ENCODE measurements around the gene SEM1.

Gene SEM1

GRCh38 chr7:96697822-96698221, 11.8 kb downstream of the SEM1 start:
- H3K4me1 Mint-ChIP-seq = peaks cover 64% of the 10 kb centered on the region
- H3K27ac Mint-ChIP-seq (ENCODE audit: low read depth) = no peak overlapping the region
- H3K36me3 Mint-ChIP-seq (ENCODE audit: insufficient read depth) = peaks cover 5% of the 10 kb centered on the region
- H3K27me3 Mint-ChIP-seq = no peaks in the 10 kb centered on the region
- no peak overlapping the region for H3K4me3 Mint-ChIP-seq
- ATAC-seq (replicated peaks; ENCODE audit: extremely low read depth, poor library complexity, severe bottlenecking) (no peak), DNase-seq (ENCODE audit: low spot score in 2 of 2) (no peak)
- no peaks in the 10 kb centered on the region for H3K9me3 Mint-ChIP-seq

- peaks cover 66% of the 10 kb centered on the region for H3K4me1 Mint-ChIP-seq
- DNase-seq (ENCODE audit: low spot score in 2 of 2) = no peak
- peaks cover 12% of the 10 kb centered on the region for H3K36me3 Mint-ChIP-seq (ENCODE audit: insufficient read depth)
- H3K4me3 Mint-ChIP-seq = no peak overlapping the region
- H3K9me3 Mint-ChIP-seq = no peaks in the 10 kb centered on the region
- no peak for ATAC-seq (replicated peaks; ENCODE audit: extremely low read depth, poor library complexity, severe bottlenecking)
- no peaks in the 10 kb centered on the region for H3K27me3 Mint-ChIP-seq
- peak overlapping the region; percentile 57 for H3K27ac Mint-ChIP-seq (ENCODE audit: low read depth)
Measured at GRCh38 chr7:96695581-96695980, 14.1 kb downstream of the SEM1 start.

DNA sequence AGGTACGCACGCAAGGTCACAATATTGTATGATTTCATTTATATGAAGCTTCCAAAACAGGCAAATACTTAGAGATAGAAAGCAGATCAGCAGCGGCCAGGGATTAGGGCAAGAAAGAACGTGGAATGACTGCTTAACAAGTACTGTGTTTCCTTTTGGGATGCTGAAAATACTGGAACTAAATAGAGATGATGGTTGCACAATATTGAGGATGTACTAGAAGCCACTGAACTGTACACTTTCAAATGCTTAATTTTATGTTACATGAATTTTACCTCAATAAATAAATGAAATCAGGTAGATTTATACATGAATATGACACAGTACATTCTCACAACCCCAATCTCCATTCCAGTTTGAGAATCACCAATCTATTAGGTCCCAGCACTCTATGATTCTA, 15.6 kb downstream of the SEM1 start:
- Mint-ChIP-seq H3K27ac (ENCODE audit: low read depth) (no peak overlapping the region), H3K36me3 (ENCODE audit: insufficient read depth) (peaks cover 16% of the 10 kb centered on the region), H3K4me1 (peaks cover 51% of the 10 kb centered on the region), H3K27me3 (no peaks in the 10 kb centered on the region), H3K4me3 (no peak overlapping the region), H3K9me3 (no peaks in the 10 kb centered on the region)
- DNase-seq (ENCODE audit: low spot score in 2 of 2) (no peak), ATAC-seq (replicated peaks; ENCODE audit: extremely low read depth, poor library complexity, severe bottlenecking) (no peak)

GRCh38 chr7:96691702-96692101, 17.9 kb downstream of the SEM1 start:
- H3K9me3 Mint-ChIP-seq = no peaks in the 10 kb centered on the region
- peaks cover 15% of the 10 kb centered on the region for H3K36me3 Mint-ChIP-seq (ENCODE audit: insufficient read depth)
- peaks cover 37% of the 10 kb centered on the region for H3K4me1 Mint-ChIP-seq
- no peaks in the 10 kb centered on the region for H3K27me3 Mint-ChIP-seq
- DNase-seq (ENCODE audit: low spot score in 2 of 2) (no peak), ATAC-seq (replicated peaks; ENCODE audit: extremely low read depth, poor library complexity, severe bottlenecking) (no peak)
- H3K4me3 Mint-ChIP-seq = no peak overlapping the region
- H3K27ac Mint-ChIP-seq (ENCODE audit: low read depth) = no peak overlapping the region

DNA sequence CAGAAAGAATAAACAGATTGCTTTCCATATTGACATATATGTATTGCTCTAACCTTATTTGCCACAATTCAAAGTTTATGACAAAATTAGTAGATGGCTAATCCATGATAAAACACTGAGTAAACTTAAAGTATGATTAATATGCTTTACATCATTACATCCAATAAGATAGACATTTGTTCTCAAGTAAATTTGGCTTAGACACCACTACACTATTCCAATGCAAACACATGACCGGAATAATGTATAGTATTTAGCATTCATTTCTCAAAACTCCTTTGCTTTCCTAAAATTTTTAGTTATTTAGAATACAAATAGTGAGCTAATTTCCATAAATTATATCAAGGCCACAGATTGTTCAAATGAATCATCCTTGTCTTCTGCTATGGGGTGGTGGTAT, 20.2 kb downstream of the SEM1 start:
- Mint-ChIP-seq H3K4me3 (no peak overlapping the region), H3K4me1 (peaks cover 50% of the 10 kb centered on the region), H3K9me3 (no peaks in the 10 kb centered on the region), H3K27me3 (no peaks in the 10 kb centered on the region), H3K27ac (ENCODE audit: low read depth) (no peak overlapping the region), H3K36me3 (ENCODE audit: insufficient read depth) (peaks cover 13% of the 10 kb centered on the region)
- DNase-seq (ENCODE audit: low spot score in 2 of 2) (no peak), ATAC-seq (replicated peaks; ENCODE audit: extremely low read depth, poor library complexity, severe bottlenecking) (no peak)

DNA sequence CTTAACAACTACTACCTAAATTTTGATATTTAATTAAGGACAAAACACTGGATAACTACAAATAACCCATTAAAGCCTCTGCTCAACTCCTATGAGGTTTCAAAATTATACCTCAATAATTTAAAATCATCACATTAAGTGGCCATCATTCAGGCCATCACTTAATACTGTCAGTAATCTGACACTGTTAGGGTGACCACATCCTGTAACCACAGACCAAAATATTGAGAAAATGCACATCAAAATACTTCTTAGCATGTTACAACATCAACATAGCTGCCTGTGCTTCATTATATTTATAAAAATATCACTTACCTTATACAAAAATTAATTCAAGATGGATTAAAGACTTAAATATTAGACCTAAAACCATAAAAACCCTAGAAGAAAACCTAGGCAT, 23.3 kb downstream of the SEM1 start:
- peaks cover 5% of the 10 kb centered on the region for H3K9me3 Mint-ChIP-seq
- H3K4me1 Mint-ChIP-seq = peaks cover 41% of the 10 kb centered on the region
- peak; percentile 57 for ATAC-seq (replicated peaks; ENCODE audit: extremely low read depth, poor library complexity, severe bottlenecking)
- no peak for DNase-seq (ENCODE audit: low spot score in 2 of 2)
- H3K27ac Mint-ChIP-seq (ENCODE audit: low read depth) = peak overlapping the region; percentile 37
- H3K4me3 Mint-ChIP-seq = no peak overlapping the region
- peaks cover 8% of the 10 kb centered on the region for H3K36me3 Mint-ChIP-seq (ENCODE audit: insufficient read depth)
- no peaks in the 10 kb centered on the region for H3K27me3 Mint-ChIP-seq

DNA sequence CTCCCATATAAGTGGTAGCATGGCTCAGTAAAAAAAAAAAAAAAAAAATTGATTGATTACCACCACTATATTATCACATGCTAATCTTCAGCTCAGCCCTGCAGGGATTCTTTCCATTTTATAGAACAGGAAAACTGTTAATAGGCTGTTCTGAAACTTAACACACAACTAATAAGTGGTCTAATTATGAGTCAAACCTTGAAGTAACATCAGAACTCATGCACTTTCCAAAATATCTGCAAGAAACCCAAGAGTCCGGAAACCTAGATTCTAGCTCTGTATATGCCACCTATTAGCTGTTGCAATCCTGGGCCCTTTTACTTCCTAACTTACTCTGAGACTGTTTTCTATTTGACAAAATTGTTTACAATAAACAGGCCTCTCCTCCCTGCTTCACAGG, 23.9 kb downstream of the SEM1 start:
- ATAC-seq (replicated peaks; ENCODE audit: extremely low read depth, poor library complexity, severe bottlenecking) (peak; percentile 66), DNase-seq (ENCODE audit: low spot score in 2 of 2) (no peak)
- Mint-ChIP-seq H3K27ac (ENCODE audit: low read depth) (peak overlapping the region; percentile 37), H3K4me3 (peak overlapping the region; percentile 20), H3K27me3 (no peaks in the 10 kb centered on the region), H3K4me1 (peaks cover 41% of the 10 kb centered on the region), H3K9me3 (peaks cover 5% of the 10 kb centered on the region), H3K36me3 (ENCODE audit: insufficient read depth) (peaks cover 8% of the 10 kb centered on the region)

DNA sequence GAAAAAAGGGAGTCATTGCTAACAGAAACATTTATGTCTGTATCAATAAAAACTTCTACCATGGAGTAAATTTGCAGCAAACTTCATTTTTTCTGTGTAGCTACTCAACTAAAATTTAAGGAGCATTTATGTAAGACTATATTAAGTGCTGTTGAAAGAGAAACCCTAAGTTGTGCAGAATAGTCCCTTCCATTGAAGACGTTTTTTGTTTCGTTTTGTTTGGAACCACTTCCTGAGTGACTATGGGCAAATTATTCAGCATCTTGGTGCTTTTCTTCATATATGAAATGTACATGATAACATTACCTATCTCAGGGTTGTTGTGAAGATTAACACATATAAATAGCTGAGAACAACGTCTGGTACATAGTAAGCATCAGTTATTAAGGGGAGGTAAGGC, 24.3 kb downstream of the SEM1 start:
- peaks cover 5% of the 10 kb centered on the region for H3K36me3 Mint-ChIP-seq (ENCODE audit: insufficient read depth)
- no peaks in the 10 kb centered on the region for H3K27me3 Mint-ChIP-seq
- peak overlapping the region; percentile 37 for H3K27ac Mint-ChIP-seq (ENCODE audit: low read depth)
- H3K4me1 Mint-ChIP-seq = peaks cover 43% of the 10 kb centered on the region
- peak overlapping the region; percentile 20 for H3K4me3 Mint-ChIP-seq
- H3K9me3 Mint-ChIP-seq = peaks cover 5% of the 10 kb centered on the region
- DNase-seq (ENCODE audit: low spot score in 2 of 2) (no peak), ATAC-seq (replicated peaks; ENCODE audit: extremely low read depth, poor library complexity, severe bottlenecking) (peak; percentile 74)

DNA sequence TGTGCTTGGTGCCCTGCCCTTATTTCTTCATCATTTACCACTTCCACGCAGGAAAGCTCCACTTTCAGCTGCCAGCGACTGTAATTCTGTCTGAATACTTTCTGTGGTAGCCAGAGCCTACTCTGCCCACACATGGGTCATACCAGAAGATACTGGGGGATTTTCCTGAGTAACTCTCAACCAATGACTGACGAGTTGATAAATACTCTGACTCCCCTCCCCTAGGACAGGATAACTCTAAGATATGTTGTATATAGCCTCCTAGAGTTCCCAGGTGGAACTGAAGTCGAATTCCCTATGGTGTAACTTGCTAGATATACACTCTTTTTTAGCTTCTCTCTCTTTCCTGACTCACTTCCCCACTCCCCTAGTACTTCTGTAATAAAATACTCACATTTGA, 29.8 kb downstream of the SEM1 start:
- H3K4me3 Mint-ChIP-seq = no peak overlapping the region
- peaks cover 5% of the 10 kb centered on the region for H3K36me3 Mint-ChIP-seq (ENCODE audit: insufficient read depth)
- ATAC-seq (replicated peaks; ENCODE audit: extremely low read depth, poor library complexity, severe bottlenecking) = no peak

GRCh38 chr7:96676919-96677318, 32.7 kb downstream of the SEM1 start:
- Mint-ChIP-seq H3K4me1 (peaks cover 21% of the 10 kb centered on the region), H3K9me3 (peaks cover 1% of the 10 kb centered on the region), H3K27me3 (no peaks in the 10 kb centered on the region), H3K36me3 (ENCODE audit: insufficient read depth) (peaks cover 6% of the 10 kb centered on the region), H3K27ac (ENCODE audit: low read depth) (no peak overlapping the region), H3K4me3 (no peak overlapping the region)
- ATAC-seq (replicated peaks; ENCODE audit: extremely low read depth, poor library complexity, severe bottlenecking) (no peak), DNase-seq (ENCODE audit: low spot score in 2 of 2) (no peak)

More for the DNA sequence above, 29.8 kb downstream of the SEM1 start:
- no peak for DNase-seq (ENCODE audit: low spot score in 2 of 2)
- peaks cover 38% of the 10 kb centered on the region for H3K4me1 Mint-ChIP-seq
- H3K27me3 Mint-ChIP-seq = no peaks in the 10 kb centered on the region
- no peak overlapping the region for H3K27ac Mint-ChIP-seq (ENCODE audit: low read depth)
- H3K9me3 Mint-ChIP-seq = peaks cover 5% of the 10 kb centered on the region

DNA sequence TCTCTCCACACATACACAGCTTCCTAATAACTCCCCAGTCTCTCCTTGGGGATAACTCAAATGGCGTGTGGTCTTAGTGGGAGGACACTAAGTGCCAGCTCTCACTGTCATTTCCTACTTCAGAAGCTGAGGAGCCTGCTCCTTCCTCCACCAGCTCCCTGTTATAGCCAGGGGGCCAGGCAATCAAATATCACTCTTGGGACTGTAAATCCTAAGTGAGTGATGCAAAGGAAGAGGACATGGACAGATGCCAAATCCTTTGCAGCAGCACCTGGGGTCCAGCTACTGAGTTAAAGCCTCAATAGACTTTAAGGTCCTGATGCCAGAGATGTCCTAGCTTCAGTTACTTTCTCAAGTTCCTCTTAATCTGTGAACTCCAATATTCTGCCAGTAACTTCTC, 34.1 kb downstream of the SEM1 start:
- peaks cover 6% of the 10 kb centered on the region for H3K36me3 Mint-ChIP-seq (ENCODE audit: insufficient read depth)
- no peak overlapping the region for H3K4me3 Mint-ChIP-seq
- ATAC-seq (replicated peaks; ENCODE audit: extremely low read depth, poor library complexity, severe bottlenecking) (no peak), DNase-seq (ENCODE audit: low spot score in 2 of 2) (no peak)
- peaks cover 15% of the 10 kb centered on the region for H3K4me1 Mint-ChIP-seq
- H3K9me3 Mint-ChIP-seq = no peaks in the 10 kb centered on the region
- no peaks in the 10 kb centered on the region for H3K27me3 Mint-ChIP-seq
- H3K27ac Mint-ChIP-seq (ENCODE audit: low read depth) = no peak overlapping the region

GRCh38 chr7:96674565-96674964, 35.1 kb downstream of the SEM1 start:
- Mint-ChIP-seq H3K9me3 (no peaks in the 10 kb centered on the region), H3K27me3 (no peaks in the 10 kb centered on the region), H3K36me3 (ENCODE audit: insufficient read depth) (peaks cover 7% of the 10 kb centered on the region), H3K4me3 (no peak overlapping the region), H3K27ac (ENCODE audit: low read depth) (no peak overlapping the region), H3K4me1 (peaks cover 7% of the 10 kb centered on the region)
- ATAC-seq (replicated peaks; ENCODE audit: extremely low read depth, poor library complexity, severe bottlenecking) (no peak), DNase-seq (ENCODE audit: low spot score in 2 of 2) (no peak)

GRCh38 chr7:96671854-96672253, 37.8 kb downstream of the SEM1 start:
- ATAC-seq (replicated peaks; ENCODE audit: extremely low read depth, poor library complexity, severe bottlenecking) (no peak), DNase-seq (ENCODE audit: low spot score in 2 of 2) (no peak)
- H3K27ac Mint-ChIP-seq (ENCODE audit: low read depth) = no peak overlapping the region
- H3K36me3 Mint-ChIP-seq (ENCODE audit: insufficient read depth) = peaks cover 11% of the 10 kb centered on the region
- peaks cover 1% of the 10 kb centered on the region for H3K4me1 Mint-ChIP-seq
- H3K4me3 Mint-ChIP-seq = no peak overlapping the region
- no peaks in the 10 kb centered on the region for H3K9me3 Mint-ChIP-seq
- no peaks in the 10 kb centered on the region for H3K27me3 Mint-ChIP-seq

All from central memory CD8-positive, alpha-beta T cell (primary cell).